Measurements from ENCODE around the gene MMP23B. TPM values are rescaled to one million over a fixed set of nuclear protein-coding genes. Genes with fewer than 3 reads are reported as not detected.

MMP23B gene
- total and polyA plus RNA-seq, 10 of the 15 experiments (the other 5 are each of a cell fraction or from before 2014, with no cell fraction given), result 0.25 to 0.76 (median 0.34) TPM; not detected in 4

DNA sequence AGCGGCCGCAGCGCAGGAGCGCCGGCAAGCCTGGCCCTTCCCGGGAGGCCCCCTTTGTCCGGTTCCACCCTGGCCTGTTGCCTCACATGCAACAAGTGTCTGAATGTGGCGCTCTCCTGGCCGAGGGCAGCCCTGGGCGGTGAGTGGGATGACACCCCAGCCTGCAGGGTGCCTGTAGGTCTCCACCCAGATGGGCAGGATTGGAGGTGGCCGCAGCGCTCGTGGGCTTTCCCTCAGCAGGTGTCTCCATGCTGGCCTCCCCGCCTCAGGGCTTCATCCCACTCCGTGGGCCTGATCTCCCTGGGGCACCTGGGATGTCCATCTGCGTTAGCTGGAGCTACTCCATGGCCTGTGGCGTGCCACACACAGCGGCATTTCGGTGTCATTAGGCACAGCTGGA lies 15.1 kb upstream of the MMP23B start:
- Histone ChIP-seq H3K79me2 (ENCODE audit: control insufficient read depth, insufficient read depth, low read length) (peaks cover 3% of the 10 kb centered on the region), H2AFZ (ENCODE audit: control insufficient read depth, low read depth, low read length) (no peak overlapping the region), H3K9me3 (replicated peaks; ENCODE audit: control insufficient read depth, insufficient read depth, low read length) (no peaks in the 10 kb centered on the region), H3K4me3 (peak overlapping the region; percentile 85), H3K9ac (ENCODE audit: control insufficient read depth, insufficient read depth, low read length) (no peak overlapping the region), H3K4me1 (ENCODE audit: control insufficient read depth, insufficient read depth, low read length) (peaks cover 15% of the 10 kb centered on the region), H4K20me1 (ENCODE audit: control insufficient read depth, insufficient read depth) (0 out of 2 replicates have a peak, but pooled peaks cover 3% of the 10 kb centered on the region), H3K27me3 (replicated peaks in 1 of 2; ENCODE audit: control insufficient read depth in 2 of 2, insufficient read depth in 2 of 2, low read length in 1 of 2) (no peaks in the 10 kb centered on the region; a peak in 1 of 4 replicates), H3K27ac (ENCODE audit: control insufficient read depth, insufficient read depth) (no peak overlapping the region), H3K4me2 (ENCODE audit: control insufficient read depth, insufficient read depth) (peak overlapping the region; percentile 93), H3K36me3 (ENCODE audit: control insufficient read depth in 2 of 2, insufficient read depth in 2 of 2, low read length in 1 of 2) (peaks cover 0 to 2% of the 10 kb centered on the region in 2 experiments; a peak in 1 of 4 replicates)
- ChIA-PET SMC1A (ENCODE audit: uncharacterized antibody, unreplicated experiment) (no interaction called here), POLR2A (interaction anchor here (1.0 to 1.3 kb wide), 2 partner anchors 13 to 211 kb away, joined by 3 to 4 read pairs; no protein-coding TSS in a partner anchor), RAD21 (ENCODE audit: unreplicated experiment) (no interaction called here), CTCF (no interaction called here)
- WGBS (ENCODE audit: insufficient coverage, insufficient replicate concordance, low lambda C conversion rate, missing lambda C conversion rate), result 87% methylated on average over 19 of the region's 19 CpGs
- in situ Hi-C loops (cut with MboI) (no loop called here), intact Hi-C loops (cut with micrococcal nuclease; ENCODE audit: unreplicated experiment) (loop anchor here (5.0 kb wide), 1 partner anchor 45 kb away; the partner anchor contains the start of gene SSU72)
- no peak for ATAC-seq
- no peak for FAIRE-seq
- TF ChIP-seq KLF5 (IDR thresholded peaks at IDR 0.05; ENCODE audit: partially characterized antibody) (no peak), EED (IDR thresholded peaks at IDR 0.05; ENCODE audit: low read depth) (no peak), MEF2B (IDR thresholded peaks at IDR 0.05; ENCODE audit: partially characterized antibody, poor library complexity, severe bottlenecking) (no peak), HCFC1 (IDR thresholded peaks at IDR 0.05; ENCODE audit: low read length) (no peak), NR2F1 (conservative IDR thresholded peaks at IDR 0.05) (no peak), MXI1 (IDR thresholded peaks at IDR 0.05; ENCODE audit: low read depth, low read length) (no peak), IKZF2 (IDR thresholded peaks at IDR 0.05) (no peak), RBBP5 (conservative IDR thresholded peaks at IDR 0.05) (no peak), SREBF2 (IDR thresholded peaks at IDR 0.05; ENCODE audit: low read length) (no peak), ZNF24 (IDR thresholded peaks at IDR 0.05) (no peak), ATF7 (IDR thresholded peaks at IDR 0.05; ENCODE audit: low read depth) (no peak), FOS (IDR thresholded peaks at IDR 0.05; ENCODE audit: borderline replicate concordance, extremely low read depth, insufficient read length) (no peak), PAX8 (IDR thresholded peaks at IDR 0.05) (no peak), CREM (IDR thresholded peaks at IDR 0.05; ENCODE audit: low read depth) (no peak), RFX5 (IDR thresholded peaks at IDR 0.05; ENCODE audit: low read depth, low read length) (no peak), RUNX3 (IDR thresholded peaks at IDR 0.05; ENCODE audit: low read length) (no peak), CBX5 (IDR thresholded peaks at IDR 0.05; ENCODE audit: low read depth) (no peak)
- TF ChIP-seq, protein P1, sequence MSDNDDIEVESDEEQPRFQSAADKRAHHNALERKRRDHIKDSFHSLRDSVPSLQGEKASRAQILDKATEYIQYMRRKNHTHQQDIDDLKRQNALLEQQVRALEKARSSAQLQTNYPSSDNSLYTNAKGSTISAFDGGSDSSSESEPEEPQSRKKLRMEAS (IDR thresholded peaks at IDR 0.05; ENCODE audit: low read depth, low read length), result no peak
- TF ChIP-seq, protein P2, sequence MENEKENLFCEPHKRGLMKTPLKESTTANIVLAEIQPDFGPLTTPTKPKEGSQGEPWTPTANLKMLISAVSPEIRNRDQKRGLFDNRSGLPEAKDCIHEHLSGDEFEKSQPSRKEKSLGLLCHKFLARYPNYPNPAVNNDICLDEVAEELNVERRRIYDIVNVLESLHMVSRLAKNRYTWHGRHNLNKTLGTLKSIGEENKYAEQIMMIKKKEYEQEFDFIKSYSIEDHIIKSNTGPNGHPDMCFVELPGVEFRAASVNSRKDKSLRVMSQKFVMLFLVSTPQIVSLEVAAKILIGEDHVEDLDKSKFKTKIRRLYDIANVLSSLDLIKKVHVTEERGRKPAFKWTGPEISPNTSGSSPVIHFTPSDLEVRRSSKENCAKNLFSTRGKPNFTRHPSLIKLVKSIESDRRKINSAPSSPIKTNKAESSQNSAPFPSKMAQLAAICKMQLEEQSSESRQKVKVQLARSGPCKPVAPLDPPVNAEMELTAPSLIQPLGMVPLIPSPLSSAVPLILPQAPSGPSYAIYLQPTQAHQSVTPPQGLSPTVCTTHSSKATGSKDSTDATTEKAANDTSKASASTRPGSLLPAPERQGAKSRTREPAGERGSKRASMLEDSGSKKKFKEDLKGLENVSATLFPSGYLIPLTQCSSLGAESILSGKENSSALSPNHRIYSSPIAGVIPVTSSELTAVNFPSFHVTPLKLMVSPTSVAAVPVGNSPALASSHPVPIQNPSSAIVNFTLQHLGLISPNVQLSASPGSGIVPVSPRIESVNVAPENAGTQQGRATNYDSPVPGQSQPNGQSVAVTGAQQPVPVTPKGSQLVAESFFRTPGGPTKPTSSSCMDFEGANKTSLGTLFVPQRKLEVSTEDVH (IDR thresholded peaks at IDR 0.05; ENCODE audit: low read depth, partially characterized antibody), result no peak
- TF ChIP-seq, protein P3, sequence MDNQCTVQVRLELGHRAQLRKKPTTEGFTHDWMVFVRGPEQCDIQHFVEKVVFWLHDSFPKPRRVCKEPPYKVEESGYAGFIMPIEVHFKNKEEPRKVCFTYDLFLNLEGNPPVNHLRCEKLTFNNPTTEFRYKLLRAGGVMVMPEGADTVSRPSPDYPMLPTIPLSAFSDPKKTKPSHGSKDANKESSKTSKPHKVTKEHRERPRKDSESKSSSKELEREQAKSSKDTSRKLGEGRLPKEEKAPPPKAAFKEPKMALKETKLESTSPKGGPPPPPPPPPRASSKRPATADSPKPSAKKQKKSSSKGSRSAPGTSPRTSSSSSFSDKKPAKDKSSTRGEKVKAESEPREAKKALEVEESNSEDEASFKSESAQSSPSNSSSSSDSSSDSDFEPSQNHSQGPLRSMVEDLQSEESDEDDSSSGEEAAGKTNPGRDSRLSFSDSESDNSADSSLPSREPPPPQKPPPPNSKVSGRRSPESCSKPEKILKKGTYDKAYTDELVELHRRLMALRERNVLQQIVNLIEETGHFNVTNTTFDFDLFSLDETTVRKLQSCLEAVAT (IDR thresholded peaks at IDR 0.05), result no peak
- no TSS peak for BruUV-seq (replicated peaks)
- no peak for DNase-seq (ENCODE audit: low read depth, low spot score)

All from GM12878 (cell line).